Activated CD4-positive, alpha-beta memory T cell treated with anti-CD3 and anti-CD28 coated beads for 36 hours (primary cell): ENCODE results near the gene RTF1. TPM values are rescaled to one million over a fixed set of nuclear protein-coding genes. Genes with fewer than 3 reads are reported as not detected.

Experiments
- CTCF ChIA-PET: fragments of 350-600 bp; sonication (Branson Sonifier 250); formaldehyde crosslinking; loops from one replicate; lab custom pipeline; 2021; ENCODE audit warnings: antibody characterized with exemption, inconsistent platforms; lab: Charles Lee
- POLR2A ChIA-PET: fragments of 350-600 bp; sonication (Branson Sonifier 250); formaldehyde crosslinking; loops from one replicate; lab custom pipeline; 2021; ENCODE audit warnings: antibody characterized with exemption; lab: Charles Lee
- DNase-seq: peaks from one replicate; pipeline ENCODE4 v3.0.0-alpha.2; 2020
- H3K27ac Mint-ChIP-seq: one replicate; pipeline ENCODE4 v1.8.0; 2021; ENCODE audit warnings: mixed read lengths
- H3K27me3 Mint-ChIP-seq: one replicate; pipeline ENCODE4 v1.8.0; 2021; ENCODE audit warnings: mixed read lengths
- H3K36me3 Mint-ChIP-seq: one replicate; pipeline ENCODE4 v1.8.0; 2021; ENCODE audit warnings: mixed read lengths
- H3K4me1 Mint-ChIP-seq: one replicate; pipeline ENCODE4 v1.8.0; 2021; ENCODE audit warnings: low read depth, mixed read lengths
- H3K4me3 Mint-ChIP-seq: one replicate; pipeline ENCODE4 v1.8.0; 2021; ENCODE audit warnings: mild to moderate bottlenecking, mixed read lengths
- H3K9me3 Mint-ChIP-seq: one replicate; pipeline ENCODE4 v1.8.0; 2021; ENCODE audit warnings: mixed read lengths
- intact Hi-C: fragments of 100-400 bp; cut with micrococcal nuclease; formaldehyde crosslinking; loops from one replicate; pipeline ENCODE4 v1.15.1; 2023
- total RNA-seq, 2 experiments: library from RNA; stranded (reverse); gene quantifications; one replicate each; pipeline ENCODE4 v1.2.3, GENCODE V29; 2021

RTF1 gene
- total RNA-seq, 2 experiments from 2014 or later = 24.9 to 26.2 TPM

DNA sequence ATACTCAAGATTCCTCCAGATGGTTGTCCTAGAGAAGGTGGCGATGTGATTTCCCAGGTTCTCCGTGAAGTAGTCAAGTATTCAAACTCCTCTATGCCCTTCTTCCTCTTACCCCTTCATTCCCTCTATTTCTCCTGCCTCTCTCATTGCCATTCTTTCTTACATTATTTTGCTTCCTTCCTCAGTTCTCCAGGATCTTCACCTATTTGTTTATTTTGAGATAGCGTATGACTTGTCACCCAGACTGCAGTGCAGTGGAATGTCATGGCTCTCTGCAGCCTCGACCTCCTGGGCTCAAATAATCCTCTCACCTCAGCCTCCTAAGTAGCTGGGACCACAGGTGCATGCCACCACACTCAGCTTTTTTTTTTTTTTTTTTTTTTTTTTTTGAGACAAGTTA, 75.0 kb downstream of the RTF1 start:
- no peak for DNase-seq
- Mint-ChIP-seq H3K4me1 (peaks cover 42% of the 10 kb centered on the region), H3K27ac (no peak overlapping the region), H3K36me3 (peaks cover 4% of the 10 kb centered on the region), H3K9me3 (peaks cover 3% of the 10 kb centered on the region), H3K27me3 (peaks cover 21% of the 10 kb centered on the region), H3K4me3 (no peak overlapping the region)
- ChIA-PET POLR2A (no interaction called here), CTCF (interaction anchor here (0.6 kb wide), 1 partner anchor 26 kb away, joined by 3 read pairs; no protein-coding TSS in a partner anchor)
- intact Hi-C loops = loop anchor here (2.0 to 10.0 kb wide), 8 partner anchors 15 to 481 kb away; partner anchors contain the start of genes EHD4, MGA, NUSAP1 and OIP5

DNA sequence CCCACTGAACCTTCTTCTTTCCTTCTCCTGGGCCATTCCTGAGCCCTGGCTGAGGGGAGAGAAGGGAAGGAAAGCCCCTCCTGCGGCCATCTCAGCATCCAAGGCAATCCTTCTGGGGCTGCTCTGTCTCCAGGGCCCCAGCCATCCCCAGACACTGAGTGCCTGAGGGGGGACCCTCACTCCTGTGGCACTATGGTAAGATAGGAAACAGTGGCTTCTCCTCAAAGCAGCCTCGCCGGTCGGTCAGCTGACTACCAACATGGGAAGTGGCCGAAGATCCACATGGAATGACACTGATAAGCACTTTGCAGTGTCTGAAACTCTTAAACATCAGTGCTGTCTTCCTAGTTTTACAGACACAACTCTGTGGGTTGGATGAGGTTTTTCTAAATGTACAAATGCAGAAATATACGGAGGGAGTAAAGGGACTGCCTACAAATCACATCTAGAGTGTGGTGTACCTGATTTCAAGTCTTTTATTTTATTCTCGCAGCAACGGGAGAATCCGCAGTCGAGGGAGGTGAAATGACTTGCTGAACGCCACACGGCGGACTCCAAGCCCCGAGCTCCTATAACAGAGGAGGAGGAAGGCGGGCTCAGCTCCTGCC, 75.8 kb downstream of the RTF1 start:
- H3K27me3 Mint-ChIP-seq = peaks cover 29% of the 10 kb centered on the region
- intact Hi-C loops = loop anchor here (1.0 to 10.0 kb wide), 6 partner anchors 65 to 480 kb away; partner anchors contain the start of genes CHP1, EHD4, NUSAP1 and OIP5
- peaks cover 3% of the 10 kb centered on the region for H3K9me3 Mint-ChIP-seq
- peaks cover 4% of the 10 kb centered on the region for H3K36me3 Mint-ChIP-seq
- peak overlapping the region; percentile 67 for H3K4me3 Mint-ChIP-seq
- peaks cover 41% of the 10 kb centered on the region for H3K4me1 Mint-ChIP-seq
- DNase-seq = no peak
- CTCF ChIA-PET = interaction anchor here (1.9 kb wide), 1 partner anchor 26 kb away, joined by 9 read pairs; no protein-coding TSS in a partner anchor
- peak overlapping the region; percentile 61 for H3K27ac Mint-ChIP-seq
- POLR2A ChIA-PET = interaction anchor here (0.6 to 1.4 kb wide), 3 partner anchors 11 to 22 kb away, joined by 3 to 6 read pairs (median 5); no protein-coding TSS in a partner anchor

DNA sequence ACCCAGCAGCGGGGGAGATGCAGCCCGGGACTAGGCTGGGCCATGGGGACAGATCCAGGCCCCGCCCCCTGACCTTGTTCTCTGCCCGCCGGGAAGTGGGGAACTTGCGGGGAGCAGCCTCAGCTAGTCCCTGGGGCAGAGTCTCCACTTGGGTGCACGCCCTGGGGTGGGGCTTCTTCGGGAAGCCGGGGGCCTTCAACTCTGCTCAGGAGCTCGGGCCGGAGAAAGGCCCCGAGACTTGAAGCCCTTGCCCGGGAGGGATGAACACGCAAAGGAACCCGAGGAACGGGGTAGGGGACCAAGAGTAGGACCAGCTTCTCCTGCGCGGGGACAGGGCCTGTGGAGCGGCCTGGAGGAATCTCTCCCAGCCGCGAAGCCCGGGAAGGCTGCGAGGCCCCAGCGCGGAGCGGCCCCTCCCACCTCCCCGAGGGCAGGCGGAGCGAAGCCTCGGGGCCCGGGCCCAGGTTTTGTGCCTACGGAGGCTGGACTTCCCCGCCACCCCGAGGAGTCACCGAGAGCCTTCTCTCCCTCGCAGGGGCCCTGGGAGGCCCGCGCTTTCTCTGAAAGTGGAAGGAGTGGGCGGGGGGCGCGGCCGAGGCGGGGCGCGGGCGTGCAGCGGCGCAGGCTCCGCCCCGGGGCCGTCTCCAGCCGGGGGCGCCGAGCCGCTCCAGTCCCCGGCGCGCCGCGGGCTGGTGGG, 76.5 kb downstream of the RTF1 start, which contains the start of gene ITPKA:
TSS of gene ITPKA (plus strand) at position 670 of the 697 bp plus-strand sequence. CDS start 54 bp downstream, outside the sequence.
- Mint-ChIP-seq H3K27me3 (peaks cover 31% of the 10 kb centered on the region), H3K4me1 (peaks cover 36% of the 10 kb centered on the region), H3K4me3 (peak within 1 kb of the TSS; percentile 67), H3K9me3 (peaks cover 3% of the 10 kb centered on the region), H3K36me3 (peaks cover 3% of the 10 kb centered on the region), H3K27ac (peak within 1 kb of the TSS; percentile 61)
- CTCF ChIA-PET = interaction anchor here (1.9 kb wide), 1 partner anchor 27 kb away, joined by 9 read pairs; no protein-coding TSS in a partner anchor
- intact Hi-C loops = loop anchor here (1.0 to 10.0 kb wide), 6 partner anchors 64 to 479 kb away; partner anchors contain the start of genes CHP1, EHD4, NUSAP1 and OIP5
- POLR2A ChIA-PET = interaction anchor here (0.6 to 1.4 kb wide), 4 partner anchors 9 to 22 kb away, joined by 3 to 6 read pairs (median 4); no protein-coding TSS in a partner anchor
- peak; percentile 95 for DNase-seq

DNA sequence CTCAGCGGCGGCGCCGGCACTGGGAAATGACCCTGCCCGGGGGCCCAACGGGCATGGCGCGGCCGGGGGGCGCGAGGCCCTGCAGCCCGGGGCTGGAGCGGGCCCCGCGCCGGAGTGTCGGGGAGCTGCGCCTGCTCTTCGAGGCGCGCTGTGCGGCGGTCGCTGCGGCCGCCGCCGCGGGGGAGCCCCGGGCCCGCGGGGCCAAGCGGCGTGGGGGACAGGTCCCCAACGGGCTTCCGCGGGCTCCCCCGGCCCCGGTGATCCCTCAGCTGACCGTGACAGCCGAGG, 77.0 kb downstream of the RTF1 start:
- DNase-seq = no peak
- H3K27ac Mint-ChIP-seq = no peak overlapping the region
- H3K27me3 Mint-ChIP-seq = peaks cover 36% of the 10 kb centered on the region
- CTCF ChIA-PET = interaction anchor here (1.9 kb wide), 1 partner anchor 28 kb away, joined by 9 read pairs; no protein-coding TSS in a partner anchor
- POLR2A ChIA-PET = interaction anchor here (0.7 to 0.9 kb wide), 2 partner anchors 8 to 19 kb away, joined by 3 to 4 read pairs; no protein-coding TSS in a partner anchor
- H3K36me3 Mint-ChIP-seq = peaks cover 3% of the 10 kb centered on the region
- H3K9me3 Mint-ChIP-seq = peaks cover 3% of the 10 kb centered on the region
- peaks cover 33% of the 10 kb centered on the region for H3K4me1 Mint-ChIP-seq
- intact Hi-C loops = loop anchor here (1.0 to 10.0 kb wide), 6 partner anchors 63 to 479 kb away; partner anchors contain the start of genes CHP1, EHD4, NUSAP1 and OIP5
- H3K4me3 Mint-ChIP-seq = no peak overlapping the region

DNA sequence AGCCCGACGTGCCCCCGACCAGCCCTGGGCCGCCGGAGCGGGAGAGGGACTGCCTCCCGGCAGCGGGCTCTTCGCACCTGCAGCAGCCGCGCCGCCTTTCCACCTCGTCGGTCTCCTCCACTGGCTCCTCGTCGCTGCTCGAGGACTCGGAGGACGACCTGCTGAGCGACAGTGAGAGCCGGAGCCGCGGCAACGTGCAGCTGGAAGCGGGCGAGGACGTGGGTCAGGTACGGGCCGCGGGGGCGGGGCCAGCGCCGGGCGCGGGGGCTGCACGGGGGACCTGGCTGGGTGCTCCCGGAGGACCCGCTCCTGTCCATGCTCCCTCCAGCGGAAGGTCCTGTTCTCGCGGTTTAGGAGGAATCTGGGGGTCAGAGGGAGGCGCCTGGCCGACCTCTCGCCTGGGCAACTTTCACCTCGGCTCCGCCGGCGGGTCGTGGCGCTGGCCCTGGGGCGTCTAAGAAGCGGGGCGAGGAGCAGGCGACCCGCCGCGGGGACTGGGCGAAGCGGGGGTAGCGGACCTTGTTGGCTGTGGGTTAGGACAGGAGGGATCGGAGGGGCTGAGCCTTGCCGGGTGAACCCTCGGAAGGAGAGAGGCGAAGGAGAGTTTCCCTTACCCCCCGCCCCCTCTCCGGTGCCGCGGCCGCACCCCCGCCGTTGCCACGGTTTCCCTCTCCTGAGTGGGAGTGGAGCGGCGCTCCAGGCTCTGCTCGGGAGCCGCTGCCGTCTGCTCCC, 77.5 kb downstream of the RTF1 start:
- peaks cover 39% of the 10 kb centered on the region for H3K27me3 Mint-ChIP-seq
- H3K4me1 Mint-ChIP-seq = peaks cover 30% of the 10 kb centered on the region
- H3K4me3 Mint-ChIP-seq = peak overlapping the region; percentile 61
- CTCF ChIA-PET = interaction anchor here (1.9 kb wide), 1 partner anchor 28 kb away, joined by 9 read pairs; no protein-coding TSS in a partner anchor
- H3K9me3 Mint-ChIP-seq = peaks cover 3% of the 10 kb centered on the region
- POLR2A ChIA-PET = interaction anchor here (0.7 kb wide), 1 partner anchor 8 kb away, joined by 4 read pairs; no protein-coding TSS in a partner anchor
- peak; percentile 60 for DNase-seq
- H3K27ac Mint-ChIP-seq = no peak overlapping the region
- peaks cover 3% of the 10 kb centered on the region for H3K36me3 Mint-ChIP-seq
- intact Hi-C loops = loop anchor here (5.0 to 10.0 kb wide), 4 partner anchors 63 to 200 kb away; partner anchors contain the start of genes NUSAP1, OIP5, RTF1 and TYRO3

DNA sequence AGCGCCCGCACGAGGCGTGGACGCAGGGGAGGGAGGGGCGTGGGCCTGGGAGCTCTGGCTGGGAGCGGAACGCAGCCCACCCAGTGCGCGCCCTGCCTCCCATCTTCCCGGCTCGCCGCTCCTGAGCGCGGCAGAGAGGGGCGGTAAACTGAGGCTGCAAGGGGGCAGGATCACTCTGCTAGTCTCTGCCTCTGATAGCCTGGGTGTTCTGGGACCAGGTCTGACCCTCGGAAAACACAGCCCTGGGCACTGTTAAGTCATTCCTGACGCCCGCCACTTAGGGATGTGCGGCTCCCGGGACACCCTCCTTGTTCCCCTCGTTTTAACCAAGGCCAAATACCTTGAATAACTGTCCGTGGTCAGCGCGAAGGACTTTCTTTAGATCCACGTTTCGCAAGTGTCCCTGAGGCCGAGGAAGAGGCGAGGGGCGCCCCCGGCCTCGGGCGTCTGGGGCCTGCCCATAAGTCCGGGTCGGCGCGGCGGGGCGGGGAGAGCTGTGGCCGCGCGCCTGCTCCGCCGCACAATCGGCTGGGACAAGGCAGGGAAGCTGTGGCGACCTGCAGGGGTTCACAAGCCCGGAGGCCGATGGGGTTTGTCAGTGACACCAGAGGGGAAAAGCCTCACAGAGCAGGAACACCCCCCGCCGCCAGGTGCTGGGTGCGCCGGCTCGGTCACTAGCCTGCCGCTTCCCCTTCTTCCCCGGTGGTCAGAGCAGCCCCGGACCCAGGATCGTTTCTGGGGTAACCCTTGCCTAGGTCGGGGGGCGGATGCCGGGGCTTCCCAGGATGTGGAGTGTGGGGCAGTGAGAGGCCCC, 78.2 kb downstream of the RTF1 start:
- Mint-ChIP-seq H3K27me3 (peaks cover 42% of the 10 kb centered on the region), H3K4me1 (peaks cover 26% of the 10 kb centered on the region), H3K4me3 (peak overlapping the region; percentile 50), H3K9me3 (peaks cover 2% of the 10 kb centered on the region), H3K36me3 (peaks cover 3% of the 10 kb centered on the region), H3K27ac (no peak overlapping the region)
- CTCF ChIA-PET = no interaction called here
- intact Hi-C loops = loop anchor here (5.0 to 10.0 kb wide), 4 partner anchors 62 to 200 kb away; partner anchors contain the start of genes NUSAP1, OIP5, RTF1 and TYRO3
- POLR2A ChIA-PET = no interaction called here
- DNase-seq = peak; percentile 50

DNA sequence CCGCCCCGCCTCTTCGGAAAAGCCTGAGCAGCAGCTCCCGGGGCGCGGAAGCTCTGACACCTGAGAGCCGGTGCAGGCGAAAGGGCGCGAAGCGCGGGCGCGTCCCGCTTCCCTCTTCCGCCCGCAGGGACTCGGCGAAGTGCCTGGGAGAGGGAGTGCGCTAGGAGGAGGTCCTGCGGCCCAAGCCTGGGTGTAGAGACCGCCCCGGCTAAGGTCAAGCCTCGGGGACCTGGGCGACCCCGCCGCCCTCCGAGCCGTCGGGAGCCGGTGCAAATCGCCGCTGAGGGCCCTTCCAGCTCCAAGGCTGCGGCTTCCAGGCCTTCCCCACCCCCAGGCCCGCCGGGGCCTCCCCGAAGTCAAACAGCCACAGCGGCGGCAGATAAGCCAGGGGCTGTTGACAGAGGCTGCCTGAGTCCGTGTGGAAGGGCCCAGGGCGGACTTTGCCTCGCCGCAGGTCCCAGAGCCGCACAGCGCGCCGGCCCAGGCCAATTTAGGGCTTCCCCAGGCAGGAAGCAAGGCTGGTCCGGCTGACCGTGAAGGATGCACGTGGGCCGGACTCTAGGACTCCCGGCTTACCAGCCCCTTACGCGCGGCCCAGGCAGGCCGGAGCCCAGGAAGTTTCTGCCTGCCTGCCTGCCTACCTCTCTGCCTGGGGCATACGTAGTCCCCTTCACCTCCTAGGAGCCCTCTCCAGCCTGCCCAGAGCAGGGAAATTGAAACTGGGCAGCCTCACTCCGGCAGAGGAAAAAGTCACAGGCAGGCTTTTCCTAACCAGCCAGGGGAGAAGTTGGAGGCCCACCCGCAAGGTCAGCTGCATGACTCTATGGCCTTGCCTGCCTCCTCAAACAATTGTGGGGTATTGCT, 79.1 kb downstream of the RTF1 start:
- H3K27me3 Mint-ChIP-seq = peaks cover 48% of the 10 kb centered on the region
- DNase-seq = no peak
- ChIA-PET POLR2A (no interaction called here), CTCF (interaction anchor here (1.1 kb wide), 1 partner anchor 30 kb away, joined by 3 read pairs; no protein-coding TSS in a partner anchor)
- no peaks in the 10 kb centered on the region for H3K9me3 Mint-ChIP-seq
- intact Hi-C loops = loop anchor here (10.0 kb wide), 1 partner anchor 199 kb away; no protein-coding TSS in a partner anchor
- H3K36me3 Mint-ChIP-seq = no peaks in the 10 kb centered on the region
- H3K4me3 Mint-ChIP-seq = peak overlapping the region; percentile 50
- H3K4me1 Mint-ChIP-seq = peaks cover 23% of the 10 kb centered on the region
- H3K27ac Mint-ChIP-seq = no peak overlapping the region

DNA sequence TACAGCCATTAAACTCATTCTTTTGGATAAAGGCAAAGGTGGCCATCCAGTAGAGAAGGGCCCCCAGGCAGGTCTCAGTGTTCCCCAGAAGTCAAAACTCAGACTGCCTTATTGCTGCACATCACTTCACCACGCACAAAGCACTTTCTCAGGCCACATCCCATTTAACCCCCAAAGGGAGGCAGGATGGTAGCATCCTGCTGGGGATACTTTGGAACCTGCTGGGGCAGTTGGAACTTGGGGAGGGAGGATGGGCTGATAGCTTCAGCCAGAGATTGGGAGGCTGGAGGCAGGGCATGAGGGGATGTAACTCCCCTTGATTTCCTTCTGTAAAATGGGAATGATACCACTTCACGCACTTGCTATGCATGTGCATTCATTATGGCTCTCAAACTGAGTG, 81.8 kb downstream of the RTF1 start:
- Mint-ChIP-seq H3K27ac (no peak overlapping the region), H3K36me3 (no peaks in the 10 kb centered on the region), H3K27me3 (peaks cover 52% of the 10 kb centered on the region), H3K9me3 (no peaks in the 10 kb centered on the region), H3K4me1 (peaks cover 22% of the 10 kb centered on the region), H3K4me3 (no peak overlapping the region)
- no peak for DNase-seq
- POLR2A ChIA-PET = no interaction called here
- intact Hi-C loops = loop anchor here (10.0 kb wide), 1 partner anchor 196 kb away; no protein-coding TSS in a partner anchor
- CTCF ChIA-PET = no interaction called here

DNA sequence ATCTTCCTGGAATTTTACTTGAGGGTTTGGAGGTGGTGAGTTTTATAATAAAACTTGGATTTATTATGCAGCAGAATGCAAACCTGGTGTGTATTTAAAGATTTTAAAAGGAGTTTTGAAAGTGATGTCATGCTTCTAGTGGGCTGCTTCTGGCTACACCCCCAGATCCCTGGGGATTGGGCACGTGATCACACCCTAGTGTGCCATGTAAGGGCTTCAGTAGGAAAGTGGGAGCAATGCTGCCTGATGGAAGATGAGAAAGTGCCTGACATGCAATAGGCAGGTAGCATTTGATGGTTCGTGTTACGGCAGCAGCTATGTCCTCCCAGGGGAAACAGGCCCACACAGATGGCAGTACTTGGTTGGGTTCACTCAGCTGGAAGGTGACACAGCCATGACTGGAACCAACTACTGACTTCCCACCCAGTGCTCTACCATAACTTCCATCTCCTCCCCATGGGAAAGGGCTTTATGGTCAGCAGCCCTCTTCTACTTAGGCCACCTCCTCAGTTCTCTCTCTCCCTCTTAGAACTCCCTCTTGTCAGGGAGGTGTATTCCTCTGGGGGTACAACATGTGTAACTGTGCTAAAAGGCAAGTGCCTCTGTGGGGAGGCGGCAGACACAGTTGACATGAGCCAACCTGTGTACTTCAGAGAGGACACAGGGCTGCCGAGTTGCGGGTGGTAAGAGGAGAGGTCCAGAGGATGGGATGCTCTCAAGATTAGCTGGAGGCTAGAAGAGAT, 82.4 kb downstream of the RTF1 start:
- H3K4me3 Mint-ChIP-seq = no peak overlapping the region
- CTCF ChIA-PET = no interaction called here
- no peak overlapping the region for H3K27ac Mint-ChIP-seq
- DNase-seq = no peak
- intact Hi-C loops = loop anchor here (10.0 kb wide), 1 partner anchor 196 kb away; no protein-coding TSS in a partner anchor
- no peaks in the 10 kb centered on the region for H3K36me3 Mint-ChIP-seq
- POLR2A ChIA-PET = no interaction called here
- H3K9me3 Mint-ChIP-seq = no peaks in the 10 kb centered on the region
- peaks cover 22% of the 10 kb centered on the region for H3K4me1 Mint-ChIP-seq
- peaks cover 52% of the 10 kb centered on the region for H3K27me3 Mint-ChIP-seq
